ENCODE results near the gene CNTF.

The CNTF gene

DNA sequence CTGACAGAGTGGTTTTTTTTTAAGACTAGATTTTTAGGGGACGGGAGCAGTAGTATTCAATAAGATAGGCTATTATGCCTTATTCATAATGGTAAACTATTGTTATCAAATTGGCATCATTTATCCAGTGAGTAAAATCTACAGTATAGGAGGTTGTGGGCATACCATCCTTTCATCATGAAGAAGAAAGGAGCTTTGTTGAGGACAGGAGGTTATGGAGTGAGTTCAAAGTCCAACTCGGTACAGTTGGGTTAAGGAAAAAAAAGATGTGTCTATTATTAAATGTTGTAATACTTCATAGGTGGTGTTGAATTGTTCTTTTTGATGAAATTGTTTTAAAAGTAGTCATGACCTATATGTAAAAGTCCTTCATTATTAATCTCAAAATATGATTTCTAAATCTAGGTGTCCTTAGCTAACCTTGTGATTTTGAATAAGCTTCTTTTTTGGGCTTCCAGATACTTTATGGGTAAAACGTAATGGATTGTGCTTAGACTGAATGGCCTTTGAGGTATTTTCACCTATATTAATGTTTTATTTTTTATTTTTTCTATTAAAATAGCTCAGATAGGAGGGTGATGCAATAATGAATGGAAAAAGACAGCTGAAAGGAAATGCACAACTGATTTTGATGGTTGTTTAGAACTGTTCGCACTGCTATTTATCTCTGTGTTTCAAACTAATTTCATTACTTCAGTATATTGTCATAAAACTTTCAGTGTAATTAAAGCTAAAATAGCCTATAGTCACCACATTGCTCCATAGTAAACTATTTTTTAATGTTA, 15.3 kb upstream of the CNTF start:
- DNase-seq (ENCODE audit: low read depth): no peak

DNA sequence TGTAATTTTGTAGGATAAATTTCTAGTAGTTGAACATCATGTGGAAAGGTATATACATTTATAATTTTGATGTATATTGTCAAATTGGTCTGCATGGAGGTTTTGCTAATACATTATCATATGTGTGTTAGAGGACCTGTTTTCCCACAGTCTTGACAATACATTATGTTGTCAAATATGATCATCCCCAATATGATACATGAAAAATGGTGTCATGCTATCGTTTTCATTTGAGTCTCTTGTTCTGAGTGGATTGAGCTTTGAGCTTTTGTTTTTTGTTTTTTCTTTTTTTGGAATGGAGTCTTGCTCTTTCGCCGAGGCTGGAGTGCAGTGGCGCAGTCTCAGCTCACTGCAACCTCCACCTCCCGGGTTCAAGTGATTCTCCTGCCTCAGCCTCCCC, 14.1 kb upstream of the CNTF start:
- no peak for DNase-seq (ENCODE audit: low read depth)

DNA sequence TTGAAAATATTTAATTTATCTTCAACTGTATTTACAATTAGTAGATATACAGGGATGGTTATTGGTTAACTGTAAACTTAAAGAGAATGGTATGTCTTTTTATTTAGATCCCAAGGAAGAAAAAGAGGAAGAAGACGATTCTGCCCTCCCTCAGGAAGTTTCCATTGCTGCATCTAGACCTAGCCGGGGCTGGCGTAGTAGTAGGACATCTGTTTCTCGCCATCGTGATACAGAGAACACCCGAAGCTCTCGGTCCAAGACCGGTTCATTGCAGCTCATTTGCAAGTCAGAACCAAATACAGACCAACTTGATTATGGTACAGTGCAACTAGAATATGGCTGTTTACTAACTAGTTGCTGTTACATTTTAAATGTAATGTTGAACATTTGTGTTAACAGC, 12.7 kb upstream of the CNTF start:
- no peak for DNase-seq (ENCODE audit: low read depth)

DNA sequence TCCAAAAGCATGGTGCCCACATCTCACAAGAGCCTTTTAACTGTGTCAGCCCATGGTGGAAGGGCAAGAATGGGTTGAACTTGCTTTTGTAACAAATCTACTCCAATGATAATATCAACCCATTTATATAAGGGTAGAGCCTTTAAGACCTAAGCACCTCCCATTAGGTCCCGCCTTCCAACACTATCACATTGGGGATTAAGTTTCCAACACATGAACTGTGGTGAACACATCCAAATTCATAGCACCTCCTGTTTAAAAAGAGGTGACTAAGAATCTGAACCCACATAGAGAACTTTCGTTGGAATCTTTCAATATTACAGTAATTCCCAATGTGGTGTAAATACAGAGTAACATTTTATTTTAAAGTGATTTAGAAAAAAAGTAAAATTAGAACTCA, 9.2 kb upstream of the CNTF start:
- DNase-seq (ENCODE audit: low read depth): no peak

DNA sequence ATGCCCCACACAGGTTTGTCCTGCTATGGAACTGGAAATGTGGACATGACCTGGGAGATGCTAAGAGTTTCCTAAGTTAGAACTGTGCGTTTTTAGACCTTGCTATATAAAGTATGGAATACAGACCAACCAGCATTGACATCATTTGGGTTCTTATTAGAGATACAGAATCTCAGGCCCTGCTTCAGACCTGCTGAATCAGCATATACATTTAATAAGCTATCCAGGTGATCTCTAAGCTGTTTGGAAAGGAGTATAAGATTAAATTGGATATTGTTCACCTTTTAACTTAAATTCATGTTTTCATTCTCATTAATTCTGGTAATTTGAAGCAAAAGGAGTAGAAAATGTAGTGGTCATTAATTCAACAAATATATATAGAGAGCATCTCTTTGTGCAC, 6.9 kb upstream of the CNTF start:
- DNase-seq (ENCODE audit: low read depth): no peak

DNA sequence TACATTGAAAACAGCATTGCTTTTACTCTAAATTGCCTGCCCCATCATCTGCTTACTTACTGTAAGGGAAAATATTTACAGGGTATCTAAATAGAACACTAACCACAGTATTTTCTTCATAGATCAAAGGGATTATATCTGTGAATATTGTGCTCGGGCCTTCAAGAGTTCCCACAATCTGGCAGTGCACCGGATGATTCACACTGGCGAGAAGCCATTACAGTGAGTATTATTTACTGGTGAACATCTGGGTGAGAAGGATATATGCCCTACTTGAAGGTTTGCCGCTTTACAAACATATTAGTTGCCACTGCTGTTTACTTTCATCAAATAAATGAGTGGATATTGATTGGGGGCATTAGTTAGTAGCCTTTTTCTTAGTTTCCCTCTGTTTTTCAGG, 5.9 kb upstream of the CNTF start:
- no peak for DNase-seq (ENCODE audit: low read depth)

DNA sequence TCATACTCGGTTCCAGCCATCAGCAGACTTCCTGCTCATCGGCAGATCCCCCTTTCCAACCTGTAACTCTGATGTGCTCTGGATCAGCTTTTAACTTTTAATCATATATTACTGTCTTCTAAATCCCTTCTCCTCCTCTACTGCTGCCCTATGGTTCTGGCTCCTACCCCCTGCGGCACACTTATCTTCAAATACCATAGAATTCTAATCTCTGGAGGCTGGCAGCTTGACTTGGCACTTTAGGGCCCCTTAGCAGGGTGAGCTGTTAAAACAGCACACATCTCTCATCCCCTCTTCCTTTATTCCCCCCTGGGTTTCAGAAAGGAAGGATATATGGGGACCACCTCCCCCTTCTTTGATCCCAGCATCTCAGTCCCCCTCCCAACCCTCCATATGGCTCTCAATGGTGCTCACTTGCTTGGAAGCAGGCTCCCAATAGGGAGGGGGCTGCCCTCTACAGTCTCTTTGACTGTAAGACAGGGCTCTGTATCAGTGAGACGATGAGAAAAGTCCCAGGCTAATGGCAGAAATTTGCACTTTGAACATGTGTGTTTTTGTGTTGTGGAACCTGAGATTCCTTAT, 4.4 kb upstream of the CNTF start:
- DNase-seq (ENCODE audit: low read depth): no peak

DNA sequence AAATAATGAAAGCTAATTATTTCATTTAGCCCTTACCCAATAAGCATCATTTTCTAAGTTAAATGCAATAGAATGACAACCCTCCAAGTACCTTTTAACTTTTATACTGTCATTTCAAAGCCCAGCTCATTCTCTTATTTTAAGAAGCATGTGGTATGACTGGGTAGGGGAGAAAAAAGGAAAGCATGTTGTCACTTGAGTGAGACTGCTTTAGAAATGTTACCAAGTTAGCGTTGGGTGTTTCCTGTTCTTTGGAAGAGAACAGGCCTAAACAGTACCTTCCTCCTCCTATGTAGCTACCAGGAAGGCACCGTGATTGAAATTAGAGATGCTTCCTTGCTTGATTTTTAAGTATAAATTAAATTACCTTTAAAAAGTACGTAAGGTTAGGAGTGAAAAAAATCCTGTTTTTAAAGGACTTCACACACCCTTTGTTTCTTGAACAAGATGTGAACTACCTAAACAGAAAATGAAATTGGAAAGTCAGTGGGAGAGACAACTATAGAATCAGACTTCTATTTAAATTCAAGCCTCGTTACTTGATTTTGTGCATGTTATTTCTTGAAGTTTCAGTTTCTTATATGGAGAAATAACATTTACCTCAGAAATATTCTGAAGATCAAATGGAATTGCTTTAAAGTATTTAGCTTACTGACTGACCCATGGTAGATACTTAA, 741 bp upstream of the CNTF start:
- no peak for DNase-seq (ENCODE audit: low read depth)

DNA sequence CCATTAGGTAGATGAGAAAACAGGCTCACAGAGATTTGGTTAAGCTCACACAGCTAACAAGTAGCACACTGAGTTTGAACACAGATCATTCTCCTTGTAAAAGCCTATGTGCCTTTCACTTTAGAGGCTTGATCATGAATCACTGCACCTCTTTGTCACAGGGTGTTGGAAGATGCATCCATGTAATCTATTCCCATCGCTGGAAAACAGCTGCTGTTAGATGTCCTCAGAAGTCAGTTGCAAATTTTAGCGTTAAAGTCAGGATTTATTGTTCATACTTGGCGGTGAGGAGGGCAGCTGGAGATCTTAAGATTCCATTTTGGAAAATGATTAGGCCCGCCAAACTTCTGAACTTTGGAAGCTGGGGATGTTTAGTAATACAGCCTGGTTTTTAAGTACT, 2.6 kb downstream of the CNTF start:
- no peak for DNase-seq (ENCODE audit: low read depth)

DNA sequence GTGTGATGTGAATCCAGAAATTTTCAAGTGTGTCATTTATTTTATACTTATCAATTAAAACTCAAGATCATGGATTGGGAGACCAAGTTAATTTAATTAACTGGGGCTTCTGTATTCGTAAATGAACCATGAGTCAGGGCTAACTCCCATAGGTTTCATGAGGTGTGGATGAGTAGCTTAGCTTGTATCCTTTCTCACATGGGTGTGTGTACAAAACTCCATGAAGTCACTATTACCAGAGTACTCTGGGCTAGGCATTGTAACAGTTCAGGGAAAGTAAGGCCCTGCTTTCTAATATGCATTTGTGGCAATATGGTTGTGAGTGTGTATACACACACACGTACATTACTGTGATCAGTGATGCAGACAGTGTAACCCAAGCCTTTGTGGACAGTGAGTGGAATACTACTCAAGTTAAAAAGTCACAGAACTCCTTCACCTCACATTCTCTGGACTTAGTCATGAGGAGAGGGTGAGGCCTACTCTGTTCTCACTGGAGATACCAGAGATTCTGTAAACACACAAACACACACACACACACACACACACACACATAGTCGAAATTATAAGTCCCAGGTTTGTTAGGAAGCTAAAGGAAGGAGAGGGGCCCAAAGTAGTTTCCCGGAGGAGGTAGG, 3.5 kb downstream of the CNTF start:
- no peak for DNase-seq (ENCODE audit: low read depth)

DNA sequence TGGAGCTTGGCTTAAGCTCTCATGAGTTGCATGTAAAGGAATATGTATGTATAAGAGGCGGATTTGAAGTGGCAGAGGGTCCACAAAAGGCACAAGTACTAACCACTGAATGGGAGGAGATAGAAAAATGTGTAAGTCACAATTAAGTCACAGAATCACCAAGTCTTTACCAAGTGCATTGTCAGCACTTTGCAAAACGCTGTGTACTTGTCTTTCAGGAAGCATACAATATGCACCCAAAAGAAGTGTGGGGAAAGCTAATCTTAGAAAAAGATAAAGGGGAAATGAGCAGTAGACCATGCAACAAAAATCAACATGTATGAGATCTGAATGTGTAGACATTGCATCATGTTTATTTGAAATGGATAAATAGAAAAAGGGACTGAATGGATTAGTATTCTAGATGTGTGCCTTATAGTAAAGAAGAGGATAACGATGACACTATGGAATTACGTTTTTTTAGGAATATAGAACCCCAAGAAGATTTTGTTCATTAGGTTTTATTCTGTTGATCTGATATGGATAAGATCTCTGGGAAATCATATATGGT, 4.5 kb downstream of the CNTF start:
- no peak for DNase-seq (ENCODE audit: low read depth)

DNA sequence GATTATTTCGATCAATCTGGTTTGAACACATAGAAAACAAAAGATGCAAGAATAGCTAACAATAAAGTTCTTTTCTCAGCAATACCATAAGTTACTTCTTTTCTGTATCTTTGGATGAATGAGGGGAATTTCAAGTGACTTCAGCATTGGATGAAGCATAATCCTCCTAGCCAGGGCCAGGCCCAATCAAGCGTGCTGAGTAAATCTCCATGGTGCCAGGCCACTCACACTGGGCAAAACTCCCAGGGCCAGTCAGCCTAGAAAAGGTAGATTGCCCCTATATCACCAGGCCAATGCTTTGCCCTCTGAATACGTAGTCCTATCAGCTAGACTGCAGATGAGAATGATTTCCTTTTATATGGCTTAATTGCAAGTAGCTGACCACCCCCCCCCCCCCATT, 6.0 kb downstream of the CNTF start:
- no peak for DNase-seq (ENCODE audit: low read depth)

DNA sequence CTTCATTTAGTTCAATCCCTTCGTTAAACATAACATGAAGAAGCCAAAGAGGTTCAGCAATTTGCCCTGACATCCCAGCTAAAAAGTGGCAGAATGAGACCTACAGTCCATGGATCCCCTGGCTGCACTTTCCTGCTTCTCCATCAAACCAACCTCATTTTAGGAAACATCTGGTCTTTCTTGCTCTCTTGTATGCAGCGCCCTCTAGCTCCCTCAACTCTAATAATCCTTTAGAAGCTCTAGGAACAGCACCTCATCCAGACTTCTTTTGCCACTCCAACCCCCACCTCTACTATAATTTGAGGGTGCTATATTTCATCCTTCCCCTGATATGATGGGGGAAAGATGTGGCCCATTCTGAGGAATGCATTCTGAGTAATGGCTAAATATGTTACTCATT, 7.4 kb downstream of the CNTF start:
- DNase-seq (ENCODE audit: low read depth): no peak

DNA sequence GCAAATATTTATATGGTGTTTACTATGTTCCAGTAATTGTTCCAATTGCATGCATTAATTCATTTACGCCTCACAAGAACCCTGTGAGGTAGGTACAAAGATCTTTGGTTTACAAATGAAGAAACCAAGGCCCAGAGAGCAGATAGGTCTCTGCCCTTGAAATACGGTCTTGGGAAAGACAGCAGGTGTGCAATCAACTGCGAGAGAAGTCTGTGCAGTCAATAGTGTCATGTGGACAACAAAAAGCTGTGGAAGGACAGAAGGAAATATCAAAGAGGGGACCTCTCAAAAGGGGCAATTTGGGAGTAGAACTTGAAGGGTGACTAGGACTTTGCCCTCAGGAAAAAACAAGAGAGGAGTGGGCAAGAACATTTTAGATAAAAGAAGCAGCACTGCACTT, 8.9 kb downstream of the CNTF start:
- no peak for DNase-seq (ENCODE audit: low read depth)

DNA sequence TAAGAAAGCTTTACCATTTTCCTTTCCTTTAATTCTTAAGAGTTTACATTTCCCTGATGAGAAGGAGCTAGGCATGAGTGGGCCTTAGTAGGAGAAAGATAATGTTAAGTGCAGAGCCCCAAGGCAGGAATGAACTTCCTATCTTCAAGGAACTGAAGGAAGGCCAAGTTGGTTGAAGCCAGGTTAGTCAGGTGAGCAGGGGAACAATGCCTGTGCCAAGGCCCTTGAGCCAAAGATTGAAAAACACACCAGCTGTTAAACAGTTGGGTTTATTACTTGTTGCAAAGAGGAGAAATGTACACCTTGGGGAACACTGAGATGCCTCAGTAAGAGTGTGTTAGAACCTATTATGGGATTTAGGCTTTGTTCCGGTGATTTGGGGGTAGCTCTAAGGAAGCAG, 10.0 kb downstream of the CNTF start:
- no peak for DNase-seq (ENCODE audit: low read depth)

DNA sequence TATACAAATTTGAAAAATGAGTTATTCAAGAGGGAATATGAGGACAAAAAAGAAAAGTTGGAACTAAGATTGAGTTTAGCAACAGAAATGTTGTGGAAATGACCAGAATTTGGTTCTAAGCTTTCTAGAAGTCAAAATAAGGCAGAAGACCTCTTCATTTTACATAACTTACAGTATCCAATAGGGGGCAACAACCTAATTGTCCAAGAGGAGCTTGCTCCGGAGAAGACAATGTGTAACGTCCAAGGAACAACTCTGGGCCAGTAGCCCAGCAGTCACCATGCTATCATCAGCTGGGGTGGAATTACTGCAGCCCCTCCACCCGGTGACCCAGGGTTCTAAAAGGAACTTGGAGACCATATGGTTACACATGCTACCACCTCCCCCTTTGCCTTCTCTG, 14.1 kb downstream of the CNTF start:
- DNase-seq (ENCODE audit: low read depth): no peak

DNA sequence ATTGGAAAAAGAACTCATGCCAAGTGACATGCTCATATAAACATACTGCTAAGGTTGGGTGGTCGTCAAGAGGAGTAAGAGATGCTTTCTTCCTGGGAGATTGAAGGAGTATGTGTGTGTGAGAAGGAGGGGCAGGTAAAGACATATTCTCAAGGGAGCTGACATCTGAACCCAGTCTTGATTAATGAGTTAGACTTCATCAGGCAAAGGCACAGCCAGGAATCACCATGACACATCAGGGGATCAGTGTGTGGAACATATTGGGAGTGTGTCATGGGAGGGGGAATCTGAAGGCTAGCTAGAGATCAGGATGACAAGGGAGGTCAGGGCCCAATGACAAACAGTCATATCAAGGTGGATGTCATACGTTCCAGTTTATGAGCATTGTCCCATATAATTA, 14.9 kb downstream of the CNTF start:
- no peak for DNase-seq (ENCODE audit: low read depth)

DNA sequence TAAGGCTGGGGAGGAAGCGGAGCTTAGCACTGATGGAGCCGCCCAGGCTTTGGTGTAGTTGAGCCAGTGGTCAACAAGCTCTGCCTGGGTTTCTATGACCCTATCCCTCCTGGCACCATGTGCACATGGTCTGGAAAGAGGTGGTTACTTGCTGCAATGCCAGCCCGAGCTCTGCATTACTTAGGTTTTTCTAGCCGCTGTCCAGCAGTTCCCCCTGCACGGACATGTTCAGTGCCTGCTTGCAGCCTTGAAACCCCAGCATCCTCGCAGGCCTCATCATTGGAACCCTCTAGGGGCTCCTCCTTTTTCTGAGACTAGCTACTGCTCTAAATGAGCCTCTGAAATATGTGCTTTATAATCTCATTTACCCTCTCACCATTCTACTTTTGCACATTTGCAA, 16.6 kb downstream of the CNTF start:
- no peak for DNase-seq (ENCODE audit: low read depth)

DNA sequence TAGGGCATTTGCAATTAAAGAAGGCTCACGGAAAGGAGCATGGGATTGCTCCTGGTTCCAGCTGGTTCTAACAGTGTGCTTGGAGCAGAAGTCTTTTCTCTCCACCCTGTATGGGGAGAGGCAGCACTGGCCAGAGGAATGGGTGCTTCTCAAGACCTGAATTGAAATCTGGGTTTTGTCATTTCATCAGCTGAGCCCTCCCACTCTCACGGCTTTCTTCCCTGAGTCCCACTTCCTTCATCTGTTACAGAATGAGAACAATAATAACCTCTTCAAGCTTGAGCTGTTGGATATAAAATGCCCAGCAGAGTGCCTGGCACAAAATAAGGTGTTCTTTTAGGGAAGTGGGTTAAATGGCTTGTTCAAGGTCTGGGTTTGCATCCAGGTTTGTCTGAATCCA, 17.2 kb downstream of the CNTF start:
- no peak for DNase-seq (ENCODE audit: low read depth)

DNA sequence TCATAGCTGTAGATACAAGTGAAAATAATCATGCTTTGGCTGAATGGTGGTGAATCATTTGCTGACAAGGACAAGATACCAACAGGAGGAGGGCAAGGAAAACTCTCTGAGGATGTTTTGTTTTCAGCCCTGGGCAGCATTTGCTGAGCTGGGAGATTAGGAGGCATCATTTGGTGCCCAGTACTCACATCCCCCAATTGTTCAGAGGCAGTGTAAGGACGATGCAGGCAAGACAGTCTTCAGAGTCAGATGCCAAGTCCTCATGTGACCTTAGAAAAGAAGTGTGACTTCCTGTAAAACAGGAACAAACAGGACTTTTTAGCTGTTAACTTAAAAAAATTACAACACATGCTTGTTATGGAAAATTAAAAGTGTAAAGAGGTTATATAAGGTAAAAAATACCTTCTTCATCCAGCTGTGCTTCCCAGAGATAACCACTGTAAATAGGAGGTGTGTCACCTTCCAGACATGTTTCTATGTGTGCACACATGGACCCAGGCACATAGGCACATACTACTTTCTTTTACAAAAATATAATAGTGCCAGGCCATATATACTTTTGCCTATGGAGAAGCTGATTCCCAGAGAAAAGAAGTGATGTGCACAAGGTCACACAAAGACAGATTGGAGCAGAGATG, 18.0 kb downstream of the CNTF start:
- no peak for DNase-seq (ENCODE audit: low read depth)

DNA sequence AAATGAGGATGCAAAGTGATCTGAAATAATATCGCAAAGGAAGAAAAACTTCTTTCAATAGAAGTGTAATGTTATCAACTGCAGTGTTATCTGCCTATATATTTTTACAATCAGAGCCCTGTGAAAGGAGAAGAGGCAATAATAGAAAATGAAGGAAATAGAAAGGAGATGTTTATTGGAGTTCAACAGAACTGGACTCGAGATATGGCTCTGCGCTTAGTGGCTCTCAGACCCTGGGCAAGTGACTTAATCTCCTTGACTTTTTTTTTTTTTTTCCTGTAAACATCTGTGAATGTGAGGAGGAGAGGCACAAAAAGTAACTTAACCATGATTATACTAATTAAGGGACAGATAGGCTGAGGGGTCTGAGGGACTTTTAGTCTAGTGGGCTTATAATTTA, 18.9 kb downstream of the CNTF start:
- DNase-seq (ENCODE audit: low read depth): no peak

DNA sequence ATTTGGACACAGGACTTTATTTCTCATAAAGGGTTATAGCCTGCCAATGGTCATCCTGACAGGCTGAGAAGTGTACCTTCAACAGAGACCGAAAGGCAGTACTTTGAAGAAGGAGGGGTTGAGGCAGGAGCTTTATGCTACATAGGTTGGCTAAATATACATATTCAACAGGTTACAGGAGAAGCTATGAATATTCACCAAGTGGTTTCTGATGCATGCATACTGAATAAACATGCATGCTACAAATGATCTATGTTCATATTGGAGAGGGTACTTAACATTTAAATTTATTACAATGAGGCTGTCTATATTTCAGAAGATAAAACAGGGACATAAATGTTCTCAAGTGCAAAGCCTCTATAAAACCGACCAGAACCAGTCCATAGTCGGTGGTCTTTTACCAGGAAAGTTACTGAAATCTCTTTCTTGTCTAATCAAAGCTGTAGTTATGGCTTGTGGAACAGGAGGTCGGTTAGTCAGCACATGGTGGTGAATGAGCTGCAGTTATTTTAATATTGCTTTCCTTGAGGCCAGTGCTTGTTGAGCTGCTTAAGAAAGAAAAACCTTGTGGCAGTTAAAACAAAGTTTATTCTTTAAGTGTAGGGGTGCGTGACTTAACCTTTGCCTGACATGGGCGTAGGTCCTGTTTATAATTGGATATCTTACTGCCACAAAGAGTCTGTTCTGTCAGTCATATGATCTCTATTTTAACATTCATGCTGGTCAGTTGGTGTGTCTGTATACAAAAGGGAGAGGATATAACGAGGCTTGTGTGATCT, 19.5 kb downstream of the CNTF start:
- DNase-seq (ENCODE audit: low read depth): no peak
